H1 (cell line): ENCODE data around the gene TFDP3. TPM values are rescaled to one million over a fixed set of nuclear protein-coding genes. Genes with fewer than 3 reads are reported as not detected.

Experiments used
- CTCF ChIA-PET: fragments of 300-600 bp; sonication (Branson Sonifier 250); formaldehyde crosslinking; loops from one replicate; lab custom pipeline; 2021; ENCODE audit not compliant: partially characterized antibody; lab: Charles Lee
- POLR2A ChIA-PET: fragments of 300-600 bp; sonication (Branson Sonifier 250); formaldehyde crosslinking; loops from one replicate; lab custom pipeline; 2021; ENCODE audit warnings: inconsistent platforms; ENCODE audit not compliant: partially characterized antibody; lab: Charles Lee
- DNase-seq, 2 experiments: peaks; one replicate each; pipeline versions ENCODE4 v3.0.0 to v3.0.0-alpha.2; 2010 to 2022; ENCODE audit warnings: low spot score in 2 of 2, low read depth in 1 of 2, mixed read lengths in 1 of 2
- FAIRE-seq: peaks from 2 replicates; lab custom pipeline; 2011; peaks lifted over from hg19 to GRCh38; lab: Jason Lieb, UNC
- H2AFZ ChIP-seq: 2 replicates; pipeline ENCODE4 v1.8.1; 2012; ENCODE audit warnings: low read length, inconsistent platforms
- H2AK5ac ChIP-seq: 2 replicates; pipeline ENCODE4 v1.6.1; 2013; ENCODE audit warnings: low read depth, low read length
- H2BK120ac ChIP-seq: replicated peaks from 2 replicates; pipeline ENCODE3; 2013; ENCODE audit warnings: low read depth, low read length, inconsistent platforms
- H2BK12ac ChIP-seq: 2 replicates; pipeline ENCODE4 v1.6.1; 2013; ENCODE audit warnings: low read depth, low read length
- H2BK15ac ChIP-seq: 2 replicates; pipeline ENCODE4 v1.6.1; 2013; ENCODE audit warnings: low read length
- H2BK20ac ChIP-seq: 2 replicates; pipeline ENCODE4 v1.6.1; 2013; ENCODE audit warnings: low read length
- H2BK5ac ChIP-seq: 2 replicates; pipeline ENCODE4 v1.6.1; 2013; ENCODE audit warnings: low read depth, low read length
- H3K14ac ChIP-seq: 2 replicates; pipeline ENCODE4 v1.6.1; 2013; ENCODE audit warnings: inconsistent platforms; ENCODE audit not compliant: insufficient read length
- H3K18ac ChIP-seq: 2 replicates; pipeline ENCODE4 v1.6.1; 2013; ENCODE audit warnings: low read length; ENCODE audit errors: extremely low read depth
- H3K23ac ChIP-seq: 2 replicates; pipeline ENCODE4 v1.6.1; 2013; ENCODE audit warnings: inconsistent platforms; ENCODE audit not compliant: insufficient read length
- H3K23me2 ChIP-seq: 2 replicates; pipeline ENCODE4 v1.6.1; 2013; ENCODE audit warnings: low read depth, low read length
- H3K27ac ChIP-seq: 2 replicates; pipeline ENCODE4 v1.6.1; 2011; ENCODE audit warnings: low read depth, low read length, inconsistent platforms
- H3K27me3 ChIP-seq, 4 experiments: replicated peaks in 1 of 4; 1 replicate in 1 of 4; 2 replicates in 3 of 4; pipeline versions ENCODE4 v1.6.1 to v1.8.1; 2011 to 2013; ENCODE audit warnings: low read length in 3 of 4, mild to moderate bottlenecking in 3 of 4, inconsistent platforms in 2 of 4, mixed read lengths in 2 of 4, moderate library complexity in 1 of 4; ENCODE audit not compliant: control insufficient read depth in 3 of 4, insufficient read depth in 3 of 4; ENCODE audit errors: extremely low read depth in 1 of 4
- H3K36me3 ChIP-seq, 4 experiments: 2 replicates each; pipeline versions ENCODE4 v1.6.1 to v1.8.1; 2011 to 2013; ENCODE audit warnings: mild to moderate bottlenecking in 4 of 4, low read length in 3 of 4, moderate library complexity in 2 of 4, control low read depth in 1 of 4, inconsistent platforms in 1 of 4; ENCODE audit not compliant: insufficient read depth in 4 of 4, control insufficient read depth in 2 of 4
- H3K4ac ChIP-seq: replicated peaks from 2 replicates; pipeline ENCODE3; 2013; ENCODE audit warnings: low read length, low read depth, mixed read lengths, inconsistent platforms; ENCODE audit not compliant: insufficient read length
- H3K4me1 ChIP-seq, 4 experiments: replicated peaks in 1 of 4; 1 replicate in 1 of 4; 2 replicates in 3 of 4; pipeline versions ENCODE4 v1.6.1 to v1.8.1; 2011 to 2013; ENCODE audit warnings: low read length in 3 of 4, inconsistent platforms in 2 of 4, mixed read lengths in 1 of 4; ENCODE audit not compliant: insufficient read depth in 4 of 4, control insufficient read depth in 3 of 4
- H3K4me2 ChIP-seq, 2 experiments: 2 replicates each; pipeline versions ENCODE4 v1.6.1 to v1.8.1; 2011 to 2013; ENCODE audit warnings: low read depth in 2 of 2, low read length in 2 of 2, control low read depth in 1 of 2, inconsistent platforms in 1 of 2, mild to moderate bottlenecking in 1 of 2; ENCODE audit not compliant: insufficient read depth in 1 of 2
- H3K4me3 ChIP-seq, 4 experiments: fragments of 200-600, 300-600 bp in 1 of 4; sonication (generic), shearing (Covaris generic), sonication (Bioruptor Twin) in 1 of 4; 2 replicates each; pipeline versions ENCODE4 v1.5.1 to v1.8.1; 2011 to 2016; ENCODE audit warnings: low read length in 4 of 4, low read depth in 3 of 4, control low read depth in 2 of 4, inconsistent platforms in 2 of 4, mild to moderate bottlenecking in 2 of 4, mixed read lengths in 1 of 4, moderate library complexity in 1 of 4; ENCODE audit not compliant: insufficient read depth in 2 of 4; ENCODE audit errors: extremely low read depth in 1 of 4
- H3K56ac ChIP-seq: replicated peaks from 2 replicates; pipeline ENCODE3; 2013; ENCODE audit warnings: low read depth, mild to moderate bottlenecking, mixed read lengths, low read length, inconsistent platforms; ENCODE audit not compliant: insufficient read length
- H3K79me1 ChIP-seq: 2 replicates; pipeline ENCODE4 v1.6.1; 2013; ENCODE audit warnings: low read depth, low read length, control low read depth
- H3K79me2 ChIP-seq, 2 experiments: 2 replicates each; pipeline versions ENCODE4 v1.6.1 to v1.8.1; 2012 to 2013; ENCODE audit warnings: low read length in 2 of 2, mild to moderate bottlenecking in 2 of 2, inconsistent platforms in 1 of 2; ENCODE audit not compliant: insufficient read depth in 2 of 2, control insufficient read depth in 1 of 2
- H3K9ac ChIP-seq, 4 experiments: replicated peaks in 1 of 4; 1 replicate in 1 of 4; 2 replicates in 3 of 4; pipeline versions ENCODE4 v1.6.1 to v1.8.1; 2011 to 2013; ENCODE audit warnings: low read depth in 3 of 4, low read length in 3 of 4, control low read depth in 2 of 4, mild to moderate bottlenecking in 2 of 4, moderate library complexity in 2 of 4, inconsistent platforms in 1 of 4; ENCODE audit errors: extremely low read depth in 1 of 4
- H3K9me3 ChIP-seq, 2 experiments: 2 replicates each; pipeline versions ENCODE4 v1.6.1 to v1.8.1; 2012 to 2013; ENCODE audit warnings: mild to moderate bottlenecking in 2 of 2, moderate library complexity in 2 of 2, control low read depth in 1 of 2, inconsistent platforms in 1 of 2, low read depth in 1 of 2, low read length in 1 of 2, mixed read lengths in 1 of 2; ENCODE audit not compliant: insufficient read depth in 2 of 2
- H4K20me1 ChIP-seq, 2 experiments: replicated peaks in 1 of 2; 2 replicates each; pipeline versions ENCODE3 to v1.8.1; 2011 to 2013; ENCODE audit warnings: inconsistent platforms in 2 of 2, low read length in 2 of 2, mild to moderate bottlenecking in 1 of 2; ENCODE audit not compliant: insufficient read depth in 2 of 2, control insufficient read depth in 1 of 2
- H4K5ac ChIP-seq: 2 replicates; pipeline ENCODE4 v1.6.1; 2013; ENCODE audit warnings: low read length, low read depth, mixed read lengths, inconsistent platforms; ENCODE audit not compliant: insufficient read length
- H4K8ac ChIP-seq: 2 replicates; pipeline ENCODE4 v1.8.0; 2013; ENCODE audit warnings: mild to moderate bottlenecking, moderate library complexity, low read length, inconsistent platforms; ENCODE audit not compliant: insufficient read depth; ENCODE audit errors: extremely low read depth
- H4K91ac ChIP-seq: replicated peaks from 2 replicates; pipeline ENCODE3; 2013; ENCODE audit warnings: low read length, mixed read lengths, inconsistent platforms; ENCODE audit not compliant: insufficient read length
- CBX5 ChIP-seq: fragments of 300-800, 300-1000 bp; sonication (generic); IDR thresholded peaks from 2 replicates; pipeline ENCODE4 v1.7.1; 2016; ENCODE audit warnings: antibody characterized with exemption, low read length, low read depth
- CHD2 ChIP-seq: IDR thresholded peaks from 2 replicates; pipeline ENCODE4 v1.6.1; 2012; ENCODE audit warnings: low read length, improper control_type of control experiment
- EGR1 ChIP-seq: IDR thresholded peaks from 2 replicates; pipeline ENCODE4 v1.6.1; 2011; ENCODE audit warnings: low read depth, low read length, borderline replicate concordance
- FOSL1 ChIP-seq: IDR thresholded peaks from 2 replicates; pipeline ENCODE4 v1.6.1; 2011; ENCODE audit warnings: mild to moderate bottlenecking, low read depth, low read length, moderate library complexity; ENCODE audit not compliant: insufficient read depth
- JUN ChIP-seq: IDR thresholded peaks from 2 replicates; pipeline ENCODE4 v1.6.1; 2011; ENCODE audit warnings: low read depth, mild to moderate bottlenecking, improper control_type of control experiment, low read length
- KDM4A ChIP-seq: IDR thresholded peaks from one replicate; pipeline ENCODE4 v1.7.1; 2012; ENCODE audit warnings: low read depth, mild to moderate bottlenecking, moderate library complexity, low read length, inconsistent platforms; ENCODE audit not compliant: severe bottlenecking
- NRF1 ChIP-seq: IDR thresholded peaks from 2 replicates; pipeline ENCODE4 v1.6.1; 2011; ENCODE audit warnings: mild to moderate bottlenecking, low read depth, low read length, improper control_type of control experiment
- PHF8 ChIP-seq: fragments of 200-600 bp; sonication (generic); conservative IDR thresholded peaks from 2 replicates; pipeline ENCODE4 v1.7.1; 2012; ENCODE audit warnings: low read depth, mild to moderate bottlenecking, inconsistent platforms, low read length, moderate library complexity
- POLR2AphosphoS5 ChIP-seq: IDR thresholded peaks from 2 replicates; pipeline ENCODE4 v1.6.1; 2011; ENCODE audit warnings: low read depth, low read length
- RBBP5 ChIP-seq: IDR thresholded peaks from 2 replicates; pipeline ENCODE4 v1.7.1; 2012; ENCODE audit warnings: low read depth, mild to moderate bottlenecking, inconsistent platforms, low read length, moderate library complexity, borderline replicate concordance
- SIRT6 ChIP-seq: IDR thresholded peaks from one replicate; pipeline ENCODE4 v1.7.1; 2012; ENCODE audit warnings: low read length, inconsistent platforms
- TCF12 ChIP-seq: IDR thresholded peaks from 2 replicates; pipeline ENCODE4 v1.6.1; 2011; ENCODE audit warnings: low read depth, mild to moderate bottlenecking, low read length
- ZNF274 ChIP-seq: IDR thresholded peaks from 2 replicates; pipeline ENCODE4 v1.7.0; 2012; ENCODE audit warnings: low read length, borderline replicate concordance; ENCODE audit errors: extremely low read depth
- WGBS, 2 experiments: shearing (Covaris generic) in 1 of 2; methylation state at CpG; one replicate each; pipeline versions ENCODE4 v1.1.6 to v1.1.7; 2013 to 2015; ENCODE audit warnings: low lambda C conversion rate in 2 of 2, mixed read lengths in 2 of 2, inconsistent platforms in 1 of 2, low coverage in 1 of 2, missing lambda C conversion rate in 1 of 2; ENCODE audit not compliant: insufficient replicate concordance in 2 of 2, insufficient coverage in 1 of 2, insufficient read length in 1 of 2; ENCODE audit errors: extremely low coverage in 1 of 2, missing lambda C conversion rate in 1 of 2; 5-methylcytosine and 5-hydroxymethylcytosine counted together
- polyA plus RNA-seq, 7 experiments: library from polyadenylated mRNA; depleted of rRNA in 3 of 7; stranded (reverse) in 5 of 7; unstranded in 2 of 7; fragments of >200 nt in 5 of 7; fragments of 200-250 nt in 2 of 7; gene quantifications; 1 replicate in 5 of 7; 2 replicates in 1 of 7; 4 replicates in 1 of 7; pipeline versions ENCODE4 v1.2.1 to v1.2.3, GENCODE V29; 2011 to 2013; ENCODE audit warnings: missing spikeins in 2 of 7, mixed read lengths in 2 of 7
- total RNA-seq: library from RNA; stranded (reverse); fragmentation: NEBNext Ultra II Directional; extraction: Animal tissue kit (Norgen Biotek cat#: 25700); gene quantifications from 2 replicates; pipeline ENCODE4 v1.2.1, GENCODE V29; 2021

The TFDP3 gene
- total and polyA plus RNA-seq, 2 of the 8 experiments (the other 6 are each of a cell fraction or from before 2014, with no cell fraction given) = not detected

DNA sequence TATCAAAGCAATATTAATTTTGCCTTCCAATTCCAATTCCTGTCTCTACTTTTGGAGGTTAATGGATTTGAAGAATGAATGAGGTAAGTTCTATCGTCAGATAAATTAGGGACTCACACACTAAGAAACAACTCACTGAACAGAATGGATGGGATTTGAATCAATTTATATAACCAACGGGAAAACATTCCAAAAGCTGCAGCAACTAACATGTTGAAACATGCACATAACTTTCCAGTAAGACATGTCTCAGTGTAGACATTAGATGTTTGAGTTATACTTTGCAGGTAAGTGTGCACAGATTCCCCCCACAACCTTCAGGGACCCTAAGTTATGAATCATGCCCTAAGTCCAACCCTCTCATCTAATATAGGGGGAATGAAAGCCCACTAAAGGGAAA lies 34.3 kb downstream of the TFDP3 start:
- Histone ChIP-seq H2BK5ac (no peak overlapping the region), H2BK20ac (no peak overlapping the region), H3K18ac (no peak overlapping the region), H2BK15ac (no peak overlapping the region), H3K9ac (no peak overlapping the region), H2BK120ac (no peak overlapping the region), H3K27ac (no peak overlapping the region), H4K5ac (no peak overlapping the region), H2AK5ac (no peak overlapping the region), H3K36me3 (no peaks in the 10 kb centered on the region), H4K8ac (no peak overlapping the region), H3K4me2 (no peak overlapping the region), H3K79me1 (no peaks in the 10 kb centered on the region), H3K79me2 (no peaks in the 10 kb centered on the region), H2AFZ (no peak overlapping the region), H3K4ac (no peak overlapping the region), H3K14ac (no peak overlapping the region), H4K91ac (no peak overlapping the region), H3K27me3 (no peaks in the 10 kb centered on the region), H4K20me1 (no peaks in the 10 kb centered on the region), H3K56ac (no peak overlapping the region), H3K4me3 (no peak overlapping the region), H3K23me2 (no peaks in the 10 kb centered on the region), H3K9me3 (no peaks in the 10 kb centered on the region), H2BK12ac (no peak overlapping the region), H3K4me1 (no peaks in the 10 kb centered on the region; a peak in 2 of 7 replicates), H3K23ac (no peak overlapping the region)
- ChIA-PET CTCF (no interaction called here), POLR2A (no interaction called here)
- no peak for DNase-seq
- WGBS, 2 experiments = 85% methylated on average over 2 of the region's 2 CpGs; no CpG with 5 or more reads in 1 of the 2 experiments
- FAIRE-seq = no peak
- no peak for TF ChIP-seq CHD2
- no peak for TF ChIP-seq SIRT6
- no peak for TF ChIP-seq POLR2AphosphoS5
- no peak for TF ChIP-seq NRF1
- no peak for TF ChIP-seq CBX5
- TF ChIP-seq EGR1 = no peak
- no peak for TF ChIP-seq JUN
- no peak for TF ChIP-seq PHF8
- TF ChIP-seq FOSL1 = no peak
- no peak for TF ChIP-seq RBBP5
- TF ChIP-seq TCF12 = no peak
- TF ChIP-seq KDM4A = no peak
- no peak for TF ChIP-seq ZNF274
